ENCODE data around the gene CEP85. TPM values are rescaled to one million over a fixed set of nuclear protein-coding genes. Genes with fewer than 3 reads are reported as not detected.

Gene CEP85
- total RNA-seq, 1 donor from 2014 or later, result 8.4 TPM

- no peak for DNase-seq (ENCODE audit: low read depth)
- peaks cover 7% of the 10 kb centered on the region for H3K36me3 ChIP-seq (ENCODE audit: control insufficient read depth, insufficient read depth, low read length)
- H3K27me3 ChIP-seq (ENCODE audit: control insufficient read depth, insufficient read depth, low read length), result no peaks in the 10 kb centered on the region
- FAIRE-seq, result no peak
- no peak overlapping the region for H3K4me3 ChIP-seq (ENCODE audit: low read depth, low read length)
- no peak for TF ChIP-seq CTCF (IDR thresholded peaks at IDR 0.05; ENCODE audit: insufficient read depth, low read length, severe bottlenecking)
These were observed 31.4 kb downstream of the CEP85 start for GRCh38 chr1:26265405-26265804.

GRCh38 chr1:26268290-26269197, 34.5 kb downstream of the CEP85 start:
- Histone ChIP-seq H3K36me3 (ENCODE audit: control insufficient read depth, insufficient read depth, low read length) (peaks cover 9% of the 10 kb centered on the region), H3K27me3 (ENCODE audit: control insufficient read depth, insufficient read depth, low read length) (no peaks in the 10 kb centered on the region), H3K4me3 (ENCODE audit: low read depth, low read length) (no peak overlapping the region)
- FAIRE-seq, result peak; percentile 93
- TF ChIP-seq CTCF (IDR thresholded peaks at IDR 0.05; ENCODE audit: insufficient read depth, low read length, severe bottlenecking), result no peak
- DNase-seq (ENCODE audit: low read depth), result no peak

GRCh38 chr1:26269198-26269550, 35.2 kb downstream of the CEP85 start:
- peaks cover 9% of the 10 kb centered on the region for H3K36me3 ChIP-seq (ENCODE audit: control insufficient read depth, insufficient read depth, low read length)
- H3K4me3 ChIP-seq (ENCODE audit: low read depth, low read length), result no peak overlapping the region
- no peak for TF ChIP-seq CTCF (IDR thresholded peaks at IDR 0.05; ENCODE audit: insufficient read depth, low read length, severe bottlenecking)
- FAIRE-seq (no peak), DNase-seq (ENCODE audit: low read depth) (no peak)
- H3K27me3 ChIP-seq (ENCODE audit: control insufficient read depth, insufficient read depth, low read length), result no peaks in the 10 kb centered on the region

GRCh38 chr1:26274801-26275425, 40.9 kb downstream of the CEP85 start:
- H3K36me3 ChIP-seq (ENCODE audit: control insufficient read depth, insufficient read depth, low read length), result peaks cover 4% of the 10 kb centered on the region
- no peak overlapping the region for H3K4me3 ChIP-seq (ENCODE audit: low read depth, low read length)
- DNase-seq (ENCODE audit: low read depth) (peak; percentile 90), FAIRE-seq (no peak)
- no peaks in the 10 kb centered on the region for H3K27me3 ChIP-seq (ENCODE audit: control insufficient read depth, insufficient read depth, low read length)
- TF ChIP-seq CTCF (IDR thresholded peaks at IDR 0.05; ENCODE audit: insufficient read depth, low read length, severe bottlenecking), result no peak

GRCh38 chr1:26275580-26276431, 41.8 kb downstream of the CEP85 start:
- no peaks in the 10 kb centered on the region for H3K27me3 ChIP-seq (ENCODE audit: control insufficient read depth, insufficient read depth, low read length)
- H3K36me3 ChIP-seq (ENCODE audit: control insufficient read depth, insufficient read depth, low read length), result peaks cover 3% of the 10 kb centered on the region
- FAIRE-seq (no peak), DNase-seq (ENCODE audit: low read depth) (peak; percentile 97)
- TF ChIP-seq CTCF (IDR thresholded peaks at IDR 0.05; ENCODE audit: insufficient read depth, low read length, severe bottlenecking), result peak; percentile 72
- H3K4me3 ChIP-seq (ENCODE audit: low read depth, low read length), result no peak overlapping the region
